GM19328 (cell line): ENCODE data around the gene ARMC2.
"Not testable (repeated sequence)": the region's sequence is repeated elsewhere in the genome, so short reads cannot be mapped to it uniquely, and the experiment has no call there.

Experiments used
- ATAC-seq: cut with Tn5 transposase; IDR thresholded peaks from one replicate; pipeline ENCODE4 v1.9.1; 2021; ENCODE audit warnings: mild to moderate bottlenecking, moderate library complexity; ENCODE audit not compliant: unreplicated experiment

The ARMC2 gene

GRCh38 chr6:108948181-108948661 lies 100.0 kb downstream of the ARMC2 start:
- no peak for ATAC-seq

GRCh38 chr6:108951351-108951953 lies 103.2 kb downstream of the ARMC2 start:
- ATAC-seq: no peak

- ATAC-seq: no peak
These were observed 104.7 kb downstream of the ARMC2 start for GRCh38 chr6:108952776-108953486.

- ATAC-seq: no peak
These were observed 105.5 kb downstream of the ARMC2 start for GRCh38 chr6:108953681-108954080.

- ATAC-seq: no peak
These were observed 107.2 kb downstream of the ARMC2 start for GRCh38 chr6:108955329-108955949.

- no peak for ATAC-seq
These were observed 109.0 kb downstream of the ARMC2 start for GRCh38 chr6:108957221-108957620.

GRCh38 chr6:108958900-108959770 lies 110.9 kb downstream of the ARMC2 start:
- ATAC-seq: no peak

GRCh38 chr6:108959972-108960582 lies 111.9 kb downstream of the ARMC2 start:
- no peak for ATAC-seq

- ATAC-seq: no peak
These were observed 112.4 kb downstream of the ARMC2 start for GRCh38 chr6:108960601-108961000.

- no peak for ATAC-seq
These were observed 112.9 kb downstream of the ARMC2 start for GRCh38 chr6:108961077-108961476.

- ATAC-seq: no peak
These were observed 113.8 kb downstream of the ARMC2 start for GRCh38 chr6:108961985-108962384.

- ATAC-seq: no peak
These were observed 118.0 kb downstream of the ARMC2 start for GRCh38 chr6:108966251-108966650.

GRCh38 chr6:108966855-108967755 lies 118.9 kb downstream of the ARMC2 start:
- no peak for ATAC-seq

- no peak for ATAC-seq
These were observed 120.4 kb downstream of the ARMC2 start for GRCh38 chr6:108968325-108969316.

GRCh38 chr6:108969776-108970175 lies 121.6 kb downstream of the ARMC2 start:
- ATAC-seq: no peak

GRCh38 chr6:108974201-108974600 lies 126.0 kb downstream of the ARMC2 start:
- no peak for ATAC-seq

GRCh38 chr6:108978638-108979037 lies 130.4 kb downstream of the ARMC2 start:
- ATAC-seq: not testable (repeated sequence)
